OCI-LY7 (cell line): ENCODE results near the gene RIMS4. TPM values are rescaled to one million over a fixed set of nuclear protein-coding genes. Genes with fewer than 3 reads are reported as not detected.

Source experiments
- BruUV-seq: library from RNA; stranded (reverse); fragments of 400-500 nt; replicated peaks from 2 replicates; lab custom pipeline; 2021; lab: Mats Ljungman, UMichigan
- CTCF ChIA-PET: fragments of 300-600 bp; sonication (Branson Sonifier 250); formaldehyde crosslinking; loops from one replicate; lab custom pipeline; 2022; ENCODE audit warnings: antibody characterized with exemption; ENCODE audit not compliant: unreplicated experiment; lab: Charles Lee
- POLR2A ChIA-PET: fragments of 300-600 bp; sonication (Branson Sonifier 250); formaldehyde crosslinking; loops from one replicate; lab custom pipeline; 2022; ENCODE audit warnings: antibody characterized with exemption; lab: Charles Lee
- DNase-seq: peaks from one replicate; pipeline ENCODE4 v3.0.0-alpha.2; 2015; ENCODE audit warnings: low spot score
- H2AFZ ChIP-seq: fragments of 200-600 bp; sonication (generic), shearing (Covaris generic); 2 replicates; pipeline ENCODE4 v1.6.1; 2014; ENCODE audit warnings: mild to moderate bottlenecking, antibody characterized with exemption, low read length, moderate library complexity
- H3K27ac ChIP-seq: fragments of 200-600 bp; sonication (generic); 2 replicates; pipeline ENCODE4 v1.5.1; 2014; ENCODE audit warnings: mixed run types, low read depth, mild to moderate bottlenecking, moderate library complexity, low read length, inconsistent platforms; ENCODE audit not compliant: poor library complexity, severe bottlenecking
- H3K36me3 ChIP-seq: fragments of 200-600 bp; sonication (generic); 2 replicates; pipeline ENCODE4 v1.6.1; 2014; ENCODE audit warnings: mild to moderate bottlenecking, antibody characterized with exemption, low read length, moderate library complexity, mixed read lengths; ENCODE audit not compliant: insufficient read depth
- H3K4me1 ChIP-seq: fragments of 200-600 bp; sonication (generic); 2 replicates; pipeline ENCODE4 v1.5.1; 2014; ENCODE audit warnings: mild to moderate bottlenecking, low read length; ENCODE audit not compliant: insufficient read depth, poor library complexity, severe bottlenecking
- H3K4me2 ChIP-seq: fragments of 200-600 bp; sonication (generic); 2 replicates; pipeline ENCODE4 v1.6.1; 2014; ENCODE audit warnings: mild to moderate bottlenecking, low read length
- H3K4me3 ChIP-seq: fragments of 200-600 bp; sonication (generic); 2 replicates; pipeline ENCODE4 v1.5.1; 2014; ENCODE audit warnings: mild to moderate bottlenecking, low read depth, low read length; ENCODE audit not compliant: poor library complexity, severe bottlenecking
- H3K79me2 ChIP-seq: fragments of 200-600 bp; sonication (generic); 2 replicates; pipeline ENCODE4 v1.6.1; 2016; ENCODE audit warnings: low read depth, mild to moderate bottlenecking, low read length, moderate library complexity, mixed read lengths; ENCODE audit not compliant: insufficient read depth
- H3K9me2 ChIP-seq: fragments of 200-600 bp; sonication (generic); 2 replicates; pipeline ENCODE4 v1.6.1; 2016; ENCODE audit warnings: mild to moderate bottlenecking, low read length, mixed read lengths; ENCODE audit not compliant: insufficient read depth
- H3K9me3 ChIP-seq: fragments of 200-600 bp; sonication (generic); 2 replicates; pipeline ENCODE4 v1.6.1; 2014; ENCODE audit warnings: mild to moderate bottlenecking, mixed run types, low read length, mixed read lengths
- H4K20me1 ChIP-seq: fragments of 200-600 bp; sonication (generic); 2 replicates; pipeline ENCODE4 v1.6.1; 2014; ENCODE audit warnings: mild to moderate bottlenecking, antibody characterized with exemption, low read length, moderate library complexity, mixed read lengths; ENCODE audit not compliant: insufficient read depth
- EZH2phosphoT487 ChIP-seq: fragments of 200-600 bp; sonication (generic); IDR thresholded peaks from 2 replicates; pipeline ENCODE4 v1.6.1; 2018; ENCODE audit warnings: low read depth, borderline replicate concordance, mild to moderate bottlenecking, mixed run types, antibody characterized with exemption, low read length, moderate library complexity, mixed read lengths
- intact Hi-C: fragments of 100-400 bp; cut with micrococcal nuclease; formaldehyde crosslinking; loops from one replicate; pipeline ENCODE4 v1.10.0; 2022; ENCODE audit not compliant: unreplicated experiment
- total RNA-seq, 2 experiments: library from RNA; depleted of rRNA in 1 of 2; stranded (reverse); fragments of >200 nt in 1 of 2; shearing (Covaris generic) in 1 of 2; gene quantifications; 2 replicates each; pipeline ENCODE4 v1.2.3, GENCODE V29; 2014 to 2022
- TF ChIP-seq, protein P1 (sequence below): fragments of 200-600 bp; sonication (generic); conservative IDR thresholded peaks from 2 replicates; pipeline ENCODE4 v1.5.1; 2014; ENCODE audit warnings: mild to moderate bottlenecking, antibody characterized with exemption, low read length, moderate library complexity, mixed read lengths

RIMS4 gene
- total RNA-seq, 2 experiments from 2014 or later = not detected

DNA sequence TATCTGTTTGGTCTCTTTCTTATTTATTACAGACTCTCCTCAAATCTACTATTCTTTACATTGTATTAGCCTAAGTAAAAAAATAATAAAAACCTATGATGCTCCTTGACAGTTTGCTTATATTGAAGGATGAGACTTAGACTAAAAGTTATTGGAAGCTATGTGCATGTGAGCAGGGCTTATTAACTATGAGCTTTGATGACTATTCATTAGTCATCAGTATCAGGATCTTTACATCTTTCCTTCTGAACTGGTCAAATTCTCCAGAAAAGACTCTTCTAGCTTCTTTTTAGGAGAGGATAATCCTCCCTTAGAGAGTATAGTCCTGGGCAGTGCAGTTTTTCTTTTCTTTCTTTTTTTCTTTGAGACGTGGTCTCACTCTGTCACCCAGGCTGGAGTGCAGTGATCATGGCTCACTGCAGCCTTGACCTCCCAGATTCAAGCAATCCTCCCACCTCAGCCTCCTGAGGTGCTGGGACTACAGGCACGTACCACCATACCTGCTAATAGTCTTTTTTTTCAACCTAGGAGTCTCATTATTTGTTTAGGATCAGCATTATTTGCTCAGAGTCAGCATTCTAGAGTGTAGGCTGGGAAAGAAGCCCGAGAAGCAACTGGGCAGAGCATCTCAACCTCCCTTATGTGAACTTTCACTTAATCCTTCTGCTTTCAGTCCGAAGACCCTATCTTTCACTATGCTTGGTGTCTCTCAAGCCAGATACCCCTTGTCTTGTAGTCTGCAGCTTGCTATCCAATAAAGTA lies 38.1 kb upstream of the RIMS4 start:
- H3K9me2 ChIP-seq = no peaks in the 10 kb centered on the region
- CTCF ChIA-PET = no interaction called here

GRCh38 chr20:44843876-44844275 lies 33.5 kb upstream of the RIMS4 start:
- BruUV-seq = no TSS peak
- Histone ChIP-seq H3K4me1 (no peaks in the 10 kb centered on the region), H3K9me2 (no peaks in the 10 kb centered on the region), H3K4me3 (no peak overlapping the region), H3K36me3 (no peaks in the 10 kb centered on the region), H3K4me2 (no peak overlapping the region), H3K9me3 (no peaks in the 10 kb centered on the region), H4K20me1 (no peaks in the 10 kb centered on the region), H3K27ac (no peak overlapping the region), H2AFZ (no peak overlapping the region), H3K79me2 (no peaks in the 10 kb centered on the region)
- no peak for DNase-seq
- POLR2A ChIA-PET = no interaction called here
- intact Hi-C loops = no loop called here
- CTCF ChIA-PET = no interaction called here
- TF ChIP-seq EZH2phosphoT487 = no peak
- TF ChIP-seq, protein P1, sequence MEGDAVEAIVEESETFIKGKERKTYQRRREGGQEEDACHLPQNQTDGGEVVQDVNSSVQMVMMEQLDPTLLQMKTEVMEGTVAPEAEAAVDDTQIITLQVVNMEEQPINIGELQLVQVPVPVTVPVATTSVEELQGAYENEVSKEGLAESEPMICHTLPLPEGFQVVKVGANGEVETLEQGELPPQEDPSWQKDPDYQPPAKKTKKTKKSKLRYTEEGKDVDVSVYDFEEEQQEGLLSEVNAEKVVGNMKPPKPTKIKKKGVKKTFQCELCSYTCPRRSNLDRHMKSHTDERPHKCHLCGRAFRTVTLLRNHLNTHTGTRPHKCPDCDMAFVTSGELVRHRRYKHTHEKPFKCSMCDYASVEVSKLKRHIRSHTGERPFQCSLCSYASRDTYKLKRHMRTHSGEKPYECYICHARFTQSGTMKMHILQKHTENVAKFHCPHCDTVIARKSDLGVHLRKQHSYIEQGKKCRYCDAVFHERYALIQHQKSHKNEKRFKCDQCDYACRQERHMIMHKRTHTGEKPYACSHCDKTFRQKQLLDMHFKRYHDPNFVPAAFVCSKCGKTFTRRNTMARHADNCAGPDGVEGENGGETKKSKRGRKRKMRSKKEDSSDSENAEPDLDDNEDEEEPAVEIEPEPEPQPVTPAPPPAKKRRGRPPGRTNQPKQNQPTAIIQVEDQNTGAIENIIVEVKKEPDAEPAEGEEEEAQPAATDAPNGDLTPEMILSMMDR = no peak

More for the DNA sequence above, 38.1 kb upstream of the RIMS4 start:
- POLR2A ChIA-PET = no interaction called here
- no peaks in the 10 kb centered on the region for H3K4me1 ChIP-seq
- no peaks in the 10 kb centered on the region for H4K20me1 ChIP-seq
- TF ChIP-seq, protein P1 = no peak
- TF ChIP-seq EZH2phosphoT487 = no peak
- intact Hi-C loops = no loop called here
- H3K79me2 ChIP-seq = no peaks in the 10 kb centered on the region
- no peak overlapping the region for H3K4me3 ChIP-seq
- H3K9me3 ChIP-seq = no peaks in the 10 kb centered on the region
- H3K27ac ChIP-seq = no peak overlapping the region
- BruUV-seq = no TSS peak
- H2AFZ ChIP-seq = no peak overlapping the region
- DNase-seq = no peak
- no peaks in the 10 kb centered on the region for H3K36me3 ChIP-seq
- no peak overlapping the region for H3K4me2 ChIP-seq

DNA sequence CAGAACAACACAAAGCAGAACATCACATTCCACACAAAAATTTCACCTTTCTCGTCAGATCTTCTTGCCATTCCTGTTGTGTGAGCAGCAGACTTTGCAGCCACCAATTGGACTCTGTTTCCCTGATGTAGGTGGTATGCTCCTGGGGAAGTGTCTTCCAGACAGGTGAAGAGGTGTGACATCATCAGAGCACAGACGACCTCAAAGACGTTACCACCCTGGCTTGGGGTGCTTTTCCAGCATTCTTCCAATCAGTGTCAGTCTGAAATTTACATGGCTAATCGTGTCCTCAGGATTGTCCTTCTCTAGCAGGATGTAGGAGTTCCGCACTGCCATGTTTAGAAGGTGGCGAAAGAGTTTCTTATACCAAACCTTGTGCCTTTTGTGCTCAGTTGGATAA lies 31.6 kb upstream of the RIMS4 start:
- H3K36me3 ChIP-seq = no peaks in the 10 kb centered on the region
- H3K9me2 ChIP-seq = no peaks in the 10 kb centered on the region
- H4K20me1 ChIP-seq = no peaks in the 10 kb centered on the region
- no peak overlapping the region for H3K4me3 ChIP-seq
- no peaks in the 10 kb centered on the region for H3K9me3 ChIP-seq
- ChIA-PET POLR2A (no interaction called here), CTCF (no interaction called here)
- H3K4me1 ChIP-seq = no peaks in the 10 kb centered on the region
- no peak for DNase-seq
- TF ChIP-seq EZH2phosphoT487 = no peak
- TF ChIP-seq, protein P1 = no peak
- BruUV-seq = no TSS peak
- intact Hi-C loops = no loop called here
- H3K27ac ChIP-seq = no peak overlapping the region
- H3K4me2 ChIP-seq = no peak overlapping the region
- H2AFZ ChIP-seq = no peak overlapping the region
- H3K79me2 ChIP-seq = no peaks in the 10 kb centered on the region
